ENCODE data around the gene SMAD7.

DNA sequence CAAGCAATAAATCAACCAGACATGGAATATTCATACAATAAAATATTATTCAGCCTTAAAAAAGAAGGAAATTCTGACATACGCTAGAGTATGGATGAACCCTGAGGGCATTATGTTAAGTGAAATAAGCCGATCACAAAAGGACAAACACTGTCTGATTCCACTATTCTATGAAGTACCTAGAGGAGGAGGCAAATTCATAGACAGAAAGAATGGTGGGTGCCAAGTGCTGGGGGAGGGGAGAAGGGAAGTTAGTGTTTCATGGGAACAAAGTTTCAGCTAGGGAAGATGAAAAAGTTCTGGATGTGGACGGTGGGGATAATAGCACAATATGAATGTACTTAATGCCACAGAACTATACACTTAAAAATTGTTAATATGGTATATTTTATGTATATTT lies 19.8 kb downstream of the SMAD7 start:
- TF ChIP-seq, protein P1, sequence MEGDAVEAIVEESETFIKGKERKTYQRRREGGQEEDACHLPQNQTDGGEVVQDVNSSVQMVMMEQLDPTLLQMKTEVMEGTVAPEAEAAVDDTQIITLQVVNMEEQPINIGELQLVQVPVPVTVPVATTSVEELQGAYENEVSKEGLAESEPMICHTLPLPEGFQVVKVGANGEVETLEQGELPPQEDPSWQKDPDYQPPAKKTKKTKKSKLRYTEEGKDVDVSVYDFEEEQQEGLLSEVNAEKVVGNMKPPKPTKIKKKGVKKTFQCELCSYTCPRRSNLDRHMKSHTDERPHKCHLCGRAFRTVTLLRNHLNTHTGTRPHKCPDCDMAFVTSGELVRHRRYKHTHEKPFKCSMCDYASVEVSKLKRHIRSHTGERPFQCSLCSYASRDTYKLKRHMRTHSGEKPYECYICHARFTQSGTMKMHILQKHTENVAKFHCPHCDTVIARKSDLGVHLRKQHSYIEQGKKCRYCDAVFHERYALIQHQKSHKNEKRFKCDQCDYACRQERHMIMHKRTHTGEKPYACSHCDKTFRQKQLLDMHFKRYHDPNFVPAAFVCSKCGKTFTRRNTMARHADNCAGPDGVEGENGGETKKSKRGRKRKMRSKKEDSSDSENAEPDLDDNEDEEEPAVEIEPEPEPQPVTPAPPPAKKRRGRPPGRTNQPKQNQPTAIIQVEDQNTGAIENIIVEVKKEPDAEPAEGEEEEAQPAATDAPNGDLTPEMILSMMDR (IDR thresholded peaks at IDR 0.05), result no peak
- no peak for TF ChIP-seq ZFX (IDR thresholded peaks at IDR 0.05; ENCODE audit: borderline replicate concordance)
